Measurements from ENCODE around the gene PLA2G5. TPM values are rescaled to one million over a fixed set of nuclear protein-coding genes. Genes with fewer than 3 reads are reported as not detected.

PLA2G5 gene
- total RNA-seq, 2 donors from 2014 or later, result 18.7 to 19.2 TPM

DNA sequence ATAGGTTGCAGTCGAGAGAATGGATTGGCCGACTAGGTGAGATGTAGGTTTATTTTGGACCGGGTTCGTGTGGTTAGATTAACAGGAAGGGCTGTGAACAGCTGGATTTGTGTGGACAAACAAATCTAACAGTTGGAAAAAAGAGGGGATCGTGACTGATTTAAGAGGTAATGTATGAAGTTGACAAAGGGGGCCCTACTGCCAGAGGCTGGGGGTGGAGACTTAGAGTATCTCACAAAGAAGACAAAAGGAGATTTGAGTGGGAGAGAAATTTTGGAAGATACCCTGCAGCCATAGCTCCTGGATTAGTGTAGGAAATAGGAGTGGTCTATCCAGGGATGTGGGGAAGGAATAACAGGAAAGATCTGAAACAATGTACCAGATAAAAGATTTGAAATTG is 38.8 kb upstream of the PLA2G5 start:
- no peak overlapping the region for H3K27ac ChIP-seq
- H3K9me3 ChIP-seq, result peaks cover 2% of the 10 kb centered on the region
- H3K27me3 ChIP-seq (replicated peaks; ENCODE audit: insufficient read depth), result no peaks in the 10 kb centered on the region
- ATAC-seq (ENCODE audit: insufficient number of reproducible peaks, low FRiP score, low read depth) (no peak), DNase-seq (ENCODE audit: low spot score) (no peak)
- no peaks in the 10 kb centered on the region for H3K4me1 ChIP-seq (ENCODE audit: control insufficient read depth in 1 of 2, low read depth in 2 of 2)
- TF ChIP-seq, protein P1, sequence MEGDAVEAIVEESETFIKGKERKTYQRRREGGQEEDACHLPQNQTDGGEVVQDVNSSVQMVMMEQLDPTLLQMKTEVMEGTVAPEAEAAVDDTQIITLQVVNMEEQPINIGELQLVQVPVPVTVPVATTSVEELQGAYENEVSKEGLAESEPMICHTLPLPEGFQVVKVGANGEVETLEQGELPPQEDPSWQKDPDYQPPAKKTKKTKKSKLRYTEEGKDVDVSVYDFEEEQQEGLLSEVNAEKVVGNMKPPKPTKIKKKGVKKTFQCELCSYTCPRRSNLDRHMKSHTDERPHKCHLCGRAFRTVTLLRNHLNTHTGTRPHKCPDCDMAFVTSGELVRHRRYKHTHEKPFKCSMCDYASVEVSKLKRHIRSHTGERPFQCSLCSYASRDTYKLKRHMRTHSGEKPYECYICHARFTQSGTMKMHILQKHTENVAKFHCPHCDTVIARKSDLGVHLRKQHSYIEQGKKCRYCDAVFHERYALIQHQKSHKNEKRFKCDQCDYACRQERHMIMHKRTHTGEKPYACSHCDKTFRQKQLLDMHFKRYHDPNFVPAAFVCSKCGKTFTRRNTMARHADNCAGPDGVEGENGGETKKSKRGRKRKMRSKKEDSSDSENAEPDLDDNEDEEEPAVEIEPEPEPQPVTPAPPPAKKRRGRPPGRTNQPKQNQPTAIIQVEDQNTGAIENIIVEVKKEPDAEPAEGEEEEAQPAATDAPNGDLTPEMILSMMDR (IDR thresholded peaks at IDR 0.05), result no peak
- no peaks in the 10 kb centered on the region for H3K36me3 ChIP-seq
- H3K4me3 ChIP-seq, result no peak overlapping the region

DNA sequence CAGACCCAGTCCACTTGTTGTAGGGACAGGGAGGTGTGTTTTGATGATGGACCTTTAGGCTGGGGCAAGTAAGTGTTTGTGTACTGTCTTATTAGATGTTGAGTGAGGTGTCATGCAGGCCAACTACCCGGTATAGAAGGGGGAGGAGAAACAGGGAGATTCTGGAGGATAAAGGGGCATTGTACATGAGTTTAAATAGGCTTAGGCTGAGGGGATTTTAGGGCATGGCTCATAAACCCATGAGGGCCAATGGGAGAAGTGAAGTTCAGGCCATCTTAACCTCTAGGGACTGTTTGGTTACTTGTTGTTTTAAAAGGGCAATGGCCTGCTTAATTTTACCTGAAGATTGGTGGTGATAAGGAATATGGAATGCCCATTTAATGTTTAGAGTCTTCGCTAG is 38.2 kb upstream of the PLA2G5 start:
- ATAC-seq (ENCODE audit: insufficient number of reproducible peaks, low FRiP score, low read depth) (no peak), DNase-seq (ENCODE audit: low spot score) (no peak)
- H3K4me3 ChIP-seq, result no peak overlapping the region
- H3K9me3 ChIP-seq, result peaks cover 2% of the 10 kb centered on the region
- no peak overlapping the region for H3K27ac ChIP-seq
- H3K27me3 ChIP-seq (replicated peaks; ENCODE audit: insufficient read depth), result no peaks in the 10 kb centered on the region
- TF ChIP-seq, protein P1 (IDR thresholded peaks at IDR 0.05), result no peak
- no peaks in the 10 kb centered on the region for H3K4me1 ChIP-seq (ENCODE audit: control insufficient read depth in 1 of 2, low read depth in 2 of 2)
- no peaks in the 10 kb centered on the region for H3K36me3 ChIP-seq

GRCh38 chr1:20032425-20032824 is 37.6 kb upstream of the PLA2G5 start:
- Histone ChIP-seq H3K27me3 (replicated peaks; ENCODE audit: insufficient read depth) (no peaks in the 10 kb centered on the region), H3K4me1 (ENCODE audit: control insufficient read depth in 1 of 2, low read depth in 2 of 2) (no peaks in the 10 kb centered on the region), H3K4me3 (no peak overlapping the region), H3K27ac (no peak overlapping the region), H3K36me3 (no peaks in the 10 kb centered on the region), H3K9me3 (peaks cover 2% of the 10 kb centered on the region)
- ATAC-seq (ENCODE audit: insufficient number of reproducible peaks, low FRiP score, low read depth) (no peak), DNase-seq (ENCODE audit: low spot score) (no peak)
- TF ChIP-seq, protein P1 (IDR thresholded peaks at IDR 0.05), result no peak

DNA sequence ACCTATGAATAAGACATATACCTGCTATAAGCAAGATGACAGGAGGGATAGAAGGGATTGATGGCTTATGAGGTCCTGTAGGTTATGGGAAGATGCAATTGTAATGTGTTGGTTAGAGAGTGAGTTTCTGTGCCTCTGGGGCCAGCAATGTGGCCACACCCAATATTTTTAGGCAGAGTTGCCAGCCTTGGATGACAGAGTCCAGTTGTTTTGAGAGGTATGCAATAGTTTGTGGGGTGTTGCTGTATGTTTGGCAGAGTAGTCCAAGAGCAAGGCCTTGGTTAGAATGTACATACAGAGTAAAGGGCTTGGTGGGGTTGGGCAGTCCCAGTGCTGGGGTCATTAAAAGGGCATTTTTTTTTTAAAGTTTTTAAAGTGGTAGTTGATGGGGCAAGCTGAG is 36.6 kb upstream of the PLA2G5 start:
- TF ChIP-seq, protein P1 (IDR thresholded peaks at IDR 0.05), result no peak
- Histone ChIP-seq H3K4me1 (ENCODE audit: control insufficient read depth in 1 of 2, low read depth in 2 of 2) (no peaks in the 10 kb centered on the region), H3K9me3 (peaks cover 2% of the 10 kb centered on the region), H3K4me3 (no peak overlapping the region), H3K27ac (no peak overlapping the region), H3K36me3 (no peaks in the 10 kb centered on the region), H3K27me3 (replicated peaks; ENCODE audit: insufficient read depth) (no peaks in the 10 kb centered on the region)
- ATAC-seq (ENCODE audit: insufficient number of reproducible peaks, low FRiP score, low read depth), result no peak
- no peak for DNase-seq (ENCODE audit: low spot score)

GRCh38 chr1:20035114-20035513 is 34.9 kb upstream of the PLA2G5 start:
- no peaks in the 10 kb centered on the region for H3K36me3 ChIP-seq
- H3K27ac ChIP-seq, result no peak overlapping the region
- no peaks in the 10 kb centered on the region for H3K27me3 ChIP-seq (replicated peaks; ENCODE audit: insufficient read depth)
- TF ChIP-seq, protein P1 (IDR thresholded peaks at IDR 0.05), result no peak
- peaks cover 2% of the 10 kb centered on the region for H3K9me3 ChIP-seq
- no peak overlapping the region for H3K4me3 ChIP-seq
- ATAC-seq (ENCODE audit: insufficient number of reproducible peaks, low FRiP score, low read depth) (no peak), DNase-seq (ENCODE audit: low spot score) (no peak)
- H3K4me1 ChIP-seq (ENCODE audit: control insufficient read depth in 1 of 2, low read depth in 2 of 2), result no peaks in the 10 kb centered on the region

Measured in thoracic aorta (tissue), 2 donors.